ENCODE data around the gene ZSCAN26. TPM values are rescaled to one million over a fixed set of nuclear protein-coding genes. Genes with fewer than 3 reads are reported as not detected.

Gene ZSCAN26
- polyA plus RNA-seq, 1 donor from 2014 or later, result 91.2 TPM

DNA sequence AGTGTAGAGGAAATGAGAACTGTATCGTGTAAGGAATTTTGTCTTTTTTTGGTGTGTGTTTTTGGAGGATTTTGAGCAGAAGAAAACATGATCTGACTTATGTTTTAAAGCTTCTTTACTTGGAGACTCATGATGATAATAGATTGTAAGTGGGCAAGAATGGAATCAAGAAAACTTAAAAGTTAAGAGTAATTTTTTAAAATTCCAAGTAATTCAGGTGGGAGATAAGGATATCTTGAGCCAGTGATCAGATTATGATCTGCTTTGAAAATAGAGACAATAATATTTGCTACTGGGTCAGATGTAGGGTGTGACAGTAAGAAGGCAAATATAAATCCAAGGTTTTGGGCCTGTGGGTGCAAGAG, 734 bp downstream of the ZSCAN26 start:
- Histone ChIP-seq H3K36me3 (ENCODE audit: insufficient read depth, low read length) (peaks cover under 1% of the 10 kb centered on the region), H3K9me2 (ENCODE audit: insufficient read depth, low read length) (no peaks in the 10 kb centered on the region), H3K9me3 (ENCODE audit: low read length) (no peaks in the 10 kb centered on the region), H3K27me3 (ENCODE audit: insufficient read depth, low read depth, low read length) (no peaks in the 10 kb centered on the region), H2AFZ (ENCODE audit: low read depth, low read length) (peak overlapping the region; percentile 73), H3K27ac (ENCODE audit: low read length) (peak overlapping the region; percentile 92), H4K20me1 (ENCODE audit: insufficient read depth) (no peaks in the 10 kb centered on the region), H3K79me2 (replicated peaks; ENCODE audit: insufficient read depth, low read length) (peaks cover 40% of the 10 kb centered on the region), H3K4me3 (ENCODE audit: low read length) (peak overlapping the region; percentile 74), H3K9ac (ENCODE audit: low read length) (peak overlapping the region; percentile 96), H3F3A (ENCODE audit: insufficient read depth, low read length, poor library complexity, severe bottlenecking) (no peaks in the 10 kb centered on the region), H3K4me2 (ENCODE audit: low read length) (peak overlapping the region; percentile 78)
- TF ChIP-seq MXI1 (conservative IDR thresholded peaks at IDR 0.05; ENCODE audit: poor library complexity, severe bottlenecking) (no peak), RAD21 (conservative IDR thresholded peaks at IDR 0.05) (no peak), EP300 (conservative IDR thresholded peaks at IDR 0.05; ENCODE audit: poor library complexity, severe bottlenecking) (no peak), EZH2 (IDR thresholded peaks at IDR 0.05; ENCODE audit: borderline replicate concordance, insufficient read depth, low read length, poor library complexity, severe bottlenecking) (no peak)
- TF ChIP-seq, protein P1, sequence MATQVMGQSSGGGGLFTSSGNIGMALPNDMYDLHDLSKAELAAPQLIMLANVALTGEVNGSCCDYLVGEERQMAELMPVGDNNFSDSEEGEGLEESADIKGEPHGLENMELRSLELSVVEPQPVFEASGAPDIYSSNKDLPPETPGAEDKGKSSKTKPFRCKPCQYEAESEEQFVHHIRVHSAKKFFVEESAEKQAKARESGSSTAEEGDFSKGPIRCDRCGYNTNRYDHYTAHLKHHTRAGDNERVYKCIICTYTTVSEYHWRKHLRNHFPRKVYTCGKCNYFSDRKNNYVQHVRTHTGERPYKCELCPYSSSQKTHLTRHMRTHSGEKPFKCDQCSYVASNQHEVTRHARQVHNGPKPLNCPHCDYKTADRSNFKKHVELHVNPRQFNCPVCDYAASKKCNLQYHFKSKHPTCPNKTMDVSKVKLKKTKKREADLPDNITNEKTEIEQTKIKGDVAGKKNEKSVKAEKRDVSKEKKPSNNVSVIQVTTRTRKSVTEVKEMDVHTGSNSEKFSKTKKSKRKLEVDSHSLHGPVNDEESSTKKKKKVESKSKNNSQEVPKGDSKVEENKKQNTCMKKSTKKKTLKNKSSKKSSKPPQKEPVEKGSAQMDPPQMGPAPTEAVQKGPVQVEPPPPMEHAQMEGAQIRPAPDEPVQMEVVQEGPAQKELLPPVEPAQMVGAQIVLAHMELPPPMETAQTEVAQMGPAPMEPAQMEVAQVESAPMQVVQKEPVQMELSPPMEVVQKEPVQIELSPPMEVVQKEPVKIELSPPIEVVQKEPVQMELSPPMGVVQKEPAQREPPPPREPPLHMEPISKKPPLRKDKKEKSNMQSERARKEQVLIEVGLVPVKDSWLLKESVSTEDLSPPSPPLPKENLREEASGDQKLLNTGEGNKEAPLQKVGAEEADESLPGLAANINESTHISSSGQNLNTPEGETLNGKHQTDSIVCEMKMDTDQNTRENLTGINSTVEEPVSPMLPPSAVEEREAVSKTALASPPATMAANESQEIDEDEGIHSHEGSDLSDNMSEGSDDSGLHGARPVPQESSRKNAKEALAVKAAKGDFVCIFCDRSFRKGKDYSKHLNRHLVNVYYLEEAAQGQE (IDR thresholded peaks at IDR 0.05; ENCODE audit: borderline replicate concordance), result no peak

DNA sequence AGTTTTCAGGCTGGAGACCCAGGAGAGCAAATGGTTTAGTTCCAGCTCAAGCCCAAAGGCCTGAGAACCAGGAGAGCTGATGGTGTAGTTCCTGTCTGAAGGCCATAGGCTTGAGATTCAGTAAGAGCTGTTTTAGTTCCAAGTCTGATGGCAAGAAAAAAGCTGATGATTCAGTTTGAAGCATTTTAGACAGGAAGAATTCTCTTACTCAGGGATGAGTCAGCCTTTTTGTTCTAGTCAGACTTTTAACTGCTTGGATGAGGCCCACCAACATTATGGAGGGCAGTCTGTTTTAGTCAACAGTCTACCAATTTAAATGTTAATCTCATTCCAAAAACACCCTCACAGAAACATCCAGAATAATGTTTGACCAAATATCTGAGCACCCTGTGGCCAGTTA, 2.5 kb downstream of the ZSCAN26 start:
- Histone ChIP-seq H3K27ac (ENCODE audit: low read length) (no peak overlapping the region), H3K4me3 (ENCODE audit: low read length) (peak overlapping the region; percentile 31), H3K4me2 (ENCODE audit: low read length) (peak overlapping the region; percentile 78), H3K9me3 (ENCODE audit: low read length) (no peaks in the 10 kb centered on the region), H3K79me2 (replicated peaks; ENCODE audit: insufficient read depth, low read length) (peaks cover 40% of the 10 kb centered on the region), H3K27me3 (ENCODE audit: insufficient read depth, low read depth, low read length) (no peaks in the 10 kb centered on the region), H3F3A (ENCODE audit: insufficient read depth, low read length, poor library complexity, severe bottlenecking) (no peaks in the 10 kb centered on the region), H3K36me3 (ENCODE audit: insufficient read depth, low read length) (peaks cover 10% of the 10 kb centered on the region), H2AFZ (ENCODE audit: low read depth, low read length) (no peak overlapping the region), H3K9me2 (ENCODE audit: insufficient read depth, low read length) (no peaks in the 10 kb centered on the region), H4K20me1 (ENCODE audit: insufficient read depth) (no peaks in the 10 kb centered on the region), H3K9ac (ENCODE audit: low read length) (no peak overlapping the region)
- no peak for TF ChIP-seq POLR2AphosphoS5 (IDR thresholded peaks at IDR 0.05)
- TF ChIP-seq MXI1 (conservative IDR thresholded peaks at IDR 0.05; ENCODE audit: poor library complexity, severe bottlenecking), result no peak
- TF ChIP-seq, protein P2, sequence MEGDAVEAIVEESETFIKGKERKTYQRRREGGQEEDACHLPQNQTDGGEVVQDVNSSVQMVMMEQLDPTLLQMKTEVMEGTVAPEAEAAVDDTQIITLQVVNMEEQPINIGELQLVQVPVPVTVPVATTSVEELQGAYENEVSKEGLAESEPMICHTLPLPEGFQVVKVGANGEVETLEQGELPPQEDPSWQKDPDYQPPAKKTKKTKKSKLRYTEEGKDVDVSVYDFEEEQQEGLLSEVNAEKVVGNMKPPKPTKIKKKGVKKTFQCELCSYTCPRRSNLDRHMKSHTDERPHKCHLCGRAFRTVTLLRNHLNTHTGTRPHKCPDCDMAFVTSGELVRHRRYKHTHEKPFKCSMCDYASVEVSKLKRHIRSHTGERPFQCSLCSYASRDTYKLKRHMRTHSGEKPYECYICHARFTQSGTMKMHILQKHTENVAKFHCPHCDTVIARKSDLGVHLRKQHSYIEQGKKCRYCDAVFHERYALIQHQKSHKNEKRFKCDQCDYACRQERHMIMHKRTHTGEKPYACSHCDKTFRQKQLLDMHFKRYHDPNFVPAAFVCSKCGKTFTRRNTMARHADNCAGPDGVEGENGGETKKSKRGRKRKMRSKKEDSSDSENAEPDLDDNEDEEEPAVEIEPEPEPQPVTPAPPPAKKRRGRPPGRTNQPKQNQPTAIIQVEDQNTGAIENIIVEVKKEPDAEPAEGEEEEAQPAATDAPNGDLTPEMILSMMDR (IDR thresholded peaks at IDR 0.05; ENCODE audit: poor library complexity, severe bottlenecking), result no peak
- TF ChIP-seq, protein P1 (IDR thresholded peaks at IDR 0.05; ENCODE audit: borderline replicate concordance), result no peak
- no peak for TF ChIP-seq EZH2 (IDR thresholded peaks at IDR 0.05; ENCODE audit: borderline replicate concordance, insufficient read depth, low read length, poor library complexity, severe bottlenecking)
- no peak for TF ChIP-seq EP300 (conservative IDR thresholded peaks at IDR 0.05; ENCODE audit: poor library complexity, severe bottlenecking)
- no peak for TF ChIP-seq TAF1 (IDR thresholded peaks at IDR 0.05; ENCODE audit: low read depth)
- TF ChIP-seq RAD21 (conservative IDR thresholded peaks at IDR 0.05), result no peak
- no peak for TF ChIP-seq SMC3 (conservative IDR thresholded peaks at IDR 0.05; ENCODE audit: poor library complexity)
